Immature natural killer cell (primary cell): ENCODE data around the gene FBN2. TPM values are rescaled to one million over a fixed set of nuclear protein-coding genes. Genes with fewer than 3 reads are reported as not detected.
"Not testable (repeated sequence)": the region's sequence is repeated elsewhere in the genome, so short reads cannot be mapped to it uniquely, and the experiment has no call there.

Experiments used
- DNase-seq, 3 donors: peaks; one replicate each; pipeline ENCODE4 v3.0.0; 2022; ENCODE audit warnings: mixed read lengths in 1 of 3
- H3K27ac Mint-ChIP-seq, 6 donors: one replicate each; pipeline ENCODE4 v1.8.0; 2020; ENCODE audit warnings: mixed read lengths in 6 of 6, mild to moderate bottlenecking in 5 of 6, inconsistent platforms in 4 of 6, moderate library complexity in 3 of 6
- H3K27me3 Mint-ChIP-seq, 3 donors: one replicate each; pipeline ENCODE4 v1.8.0; 2020 to 2021; ENCODE audit warnings: low read depth in 3 of 3, mild to moderate bottlenecking in 3 of 3, mixed read lengths in 3 of 3, moderate library complexity in 3 of 3, inconsistent platforms in 1 of 3
- H3K36me3 Mint-ChIP-seq, 3 donors: one replicate each; pipeline ENCODE4 v1.8.0; 2020; ENCODE audit warnings: mixed read lengths in 3 of 3, inconsistent platforms in 2 of 3, mild to moderate bottlenecking in 2 of 3
- H3K4me1 Mint-ChIP-seq, 2 donors: one replicate each; pipeline ENCODE4 v1.8.0; 2020; ENCODE audit warnings: inconsistent platforms in 2 of 2, mild to moderate bottlenecking in 2 of 2, mixed read lengths in 2 of 2, moderate library complexity in 1 of 2
- H3K4me3 Mint-ChIP-seq, 5 donors: one replicate each; pipeline ENCODE4 v1.8.0; 2020; ENCODE audit warnings: mild to moderate bottlenecking in 5 of 5, mixed read lengths in 5 of 5, inconsistent platforms in 3 of 5, moderate library complexity in 3 of 5
- H3K9me3 Mint-ChIP-seq, 6 donors: one replicate each; pipeline ENCODE4 v1.8.0; 2020; ENCODE audit warnings: mild to moderate bottlenecking in 6 of 6, mixed read lengths in 6 of 6, inconsistent platforms in 4 of 6, moderate library complexity in 3 of 6
- polyA plus RNA-seq, 3 donors: library from polyadenylated mRNA; unstranded; fragments of 300-500 nt; fragmentation: Illumina TruSeq; gene quantifications; one replicate each; pipeline ENCODE4 v1.2.3, GENCODE V29; 2021

The FBN2 gene
- polyA plus RNA-seq, 3 donors from 2014 or later, result not detected

DNA sequence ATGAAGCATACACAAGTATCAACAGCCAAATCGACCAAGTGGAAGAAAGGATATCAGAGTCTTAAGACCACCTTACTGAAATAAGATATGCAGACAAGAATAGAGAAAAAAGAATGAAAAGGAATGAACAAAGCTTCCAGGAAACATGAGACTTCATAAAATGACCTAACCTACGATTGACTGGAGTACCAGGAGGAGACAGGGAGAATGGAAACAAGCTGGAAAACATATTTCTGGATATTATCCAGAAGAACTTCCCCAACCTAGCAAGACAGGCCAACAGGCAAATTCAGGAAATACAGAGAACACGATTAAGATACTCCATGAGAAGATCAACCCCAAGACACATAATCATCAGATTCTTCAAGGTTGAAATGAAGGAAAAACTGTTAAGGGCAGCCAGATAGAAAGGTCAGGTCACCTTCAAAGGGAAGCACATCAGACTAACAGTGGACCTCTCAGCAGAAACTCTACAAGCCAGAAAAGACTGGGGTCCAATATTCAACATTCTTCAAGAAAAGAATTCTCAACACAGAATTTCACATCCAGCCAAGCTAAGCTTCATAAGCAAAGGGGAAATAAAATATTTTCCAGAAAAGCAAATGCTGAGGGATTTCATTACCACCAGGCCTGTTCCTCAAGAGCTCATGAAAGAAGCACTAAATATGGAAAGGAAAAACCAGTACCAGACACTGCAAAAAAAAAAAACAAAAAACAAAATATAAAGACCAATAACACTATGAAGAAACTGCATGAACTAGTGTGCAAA is 80.7 kb downstream of the FBN2 start:
- DNase-seq, H3K27ac Mint-ChIP-seq, H3K36me3 Mint-ChIP-seq, H3K4me3 Mint-ChIP-seq, H3K27me3 Mint-ChIP-seq, H3K4me1 Mint-ChIP-seq: not testable (repeated sequence)
- H3K9me3 Mint-ChIP-seq, result peaks cover 8 to 41% (median 31%) of the 10 kb centered on the region in 6 donors

DNA sequence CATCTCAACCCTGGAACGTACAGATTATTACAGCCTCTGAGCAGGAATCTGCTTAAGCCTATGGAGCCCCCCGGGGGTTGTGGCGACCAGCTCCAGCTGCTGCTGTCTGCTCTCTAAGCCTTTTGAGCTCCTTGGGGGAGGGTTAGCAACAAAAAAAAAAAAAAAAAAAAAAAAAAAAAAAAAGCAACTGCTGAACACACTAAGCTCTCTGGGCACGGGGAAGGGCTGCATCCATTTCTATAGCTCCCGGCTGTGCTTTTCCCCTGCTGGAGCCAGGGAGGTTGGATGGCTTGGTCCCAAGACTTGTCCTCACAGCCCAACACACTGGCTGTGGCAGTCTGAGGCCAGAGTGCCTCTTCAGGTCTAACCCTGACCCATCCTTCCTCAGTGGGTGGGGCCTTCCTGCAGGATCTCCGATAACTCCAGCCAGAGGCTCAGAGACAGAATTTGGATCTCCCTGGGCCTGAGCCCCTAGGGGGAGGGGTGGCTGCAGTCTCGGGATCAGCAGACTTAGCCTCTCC is 82.1 kb downstream of the FBN2 start:
- H3K27me3 Mint-ChIP-seq, result peaks cover 0 to 2% (median 0%) of the 10 kb centered on the region in 3 donors
- H3K4me1 Mint-ChIP-seq, result no peaks in the 10 kb centered on the region
- no peak overlapping the region for H3K27ac Mint-ChIP-seq
- no peaks in the 10 kb centered on the region for H3K36me3 Mint-ChIP-seq
- no peak overlapping the region for H3K4me3 Mint-ChIP-seq
- H3K9me3 Mint-ChIP-seq, result peaks cover 8 to 41% (median 33%) of the 10 kb centered on the region in 6 donors
- DNase-seq, result no peak

DNA sequence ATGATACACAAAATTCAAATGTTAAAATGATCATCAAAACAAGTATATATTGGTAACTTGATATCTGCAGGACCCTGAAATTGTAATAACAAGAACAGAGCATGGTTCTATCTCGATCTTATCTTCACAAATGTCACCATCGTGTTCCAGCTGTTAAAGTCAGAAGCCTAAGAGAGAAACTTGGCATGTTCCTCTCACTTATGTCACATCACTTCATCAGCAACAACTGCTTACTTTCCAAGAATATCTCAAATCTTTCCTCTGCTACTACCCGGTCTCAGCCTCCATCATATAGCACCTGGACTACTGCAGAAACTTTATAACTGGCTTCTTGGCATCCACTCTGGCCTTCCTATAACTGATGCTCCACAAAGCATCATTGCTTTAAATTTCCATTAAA is 84.9 kb downstream of the FBN2 start:
- H3K9me3 Mint-ChIP-seq, result peaks cover 5 to 32% (median 19%) of the 10 kb centered on the region in 6 donors
- H3K27me3 Mint-ChIP-seq, result peaks cover 0 to 2% (median 0%) of the 10 kb centered on the region in 3 donors
- H3K4me1 Mint-ChIP-seq, result no peaks in the 10 kb centered on the region
- no peak overlapping the region for H3K4me3 Mint-ChIP-seq
- H3K27ac Mint-ChIP-seq, result no peak overlapping the region
- DNase-seq, result no peak
- H3K36me3 Mint-ChIP-seq, result no peaks in the 10 kb centered on the region

DNA sequence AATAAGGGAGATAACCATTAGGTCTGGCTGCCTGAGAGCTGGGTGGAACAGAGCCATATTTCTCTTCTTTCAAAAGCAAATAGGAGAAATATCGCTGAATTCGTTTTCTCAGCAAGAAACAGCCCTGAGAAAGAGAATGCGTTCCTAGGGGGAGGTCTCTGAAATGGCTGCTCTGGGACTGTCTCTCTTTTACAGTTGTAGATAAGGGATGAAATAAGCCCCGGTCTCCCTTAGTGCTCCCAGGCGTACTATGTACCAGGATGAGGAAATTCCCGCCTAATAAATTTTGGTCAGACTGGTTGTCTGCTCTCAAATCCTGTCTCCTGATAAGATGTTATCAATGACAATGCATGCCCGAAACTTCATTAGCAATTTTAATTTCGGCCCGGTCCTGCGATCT is 90.8 kb downstream of the FBN2 start:
- not testable (repeated sequence) for H3K27me3 Mint-ChIP-seq, H3K27ac Mint-ChIP-seq, H3K4me3 Mint-ChIP-seq, H3K36me3 Mint-ChIP-seq, H3K4me1 Mint-ChIP-seq, DNase-seq
- peaks cover 4 to 37% (median 22%) of the 10 kb centered on the region in 6 donors for H3K9me3 Mint-ChIP-seq

DNA sequence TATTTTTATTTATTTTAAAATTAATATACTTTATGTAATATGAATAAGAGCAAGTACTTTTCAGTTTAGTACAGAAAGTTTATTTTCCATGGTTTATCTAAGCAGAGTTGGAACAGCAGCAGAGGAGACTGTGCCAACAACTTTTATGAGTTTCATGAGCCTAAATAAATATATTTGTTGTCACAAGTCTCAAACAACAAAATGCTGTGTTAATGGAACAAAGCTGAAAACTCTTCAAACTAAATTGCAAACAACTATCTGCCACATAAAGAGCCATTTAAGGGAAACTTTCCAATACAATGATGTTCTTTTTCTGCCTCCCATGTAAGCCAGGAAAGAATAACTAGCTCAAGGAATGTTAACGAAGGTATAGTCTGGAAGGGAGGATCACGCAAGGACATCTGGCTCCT is 96.1 kb downstream of the FBN2 start:
- Mint-ChIP-seq H3K9me3 (peaks cover 2 to 15% (median 6%) of the 10 kb centered on the region in 6 donors), H3K27ac (no peak overlapping the region), H3K4me1 (no peaks in the 10 kb centered on the region), H3K27me3 (no peaks in the 10 kb centered on the region), H3K36me3 (no peaks in the 10 kb centered on the region), H3K4me3 (no peak overlapping the region)
- DNase-seq, result no peak

DNA sequence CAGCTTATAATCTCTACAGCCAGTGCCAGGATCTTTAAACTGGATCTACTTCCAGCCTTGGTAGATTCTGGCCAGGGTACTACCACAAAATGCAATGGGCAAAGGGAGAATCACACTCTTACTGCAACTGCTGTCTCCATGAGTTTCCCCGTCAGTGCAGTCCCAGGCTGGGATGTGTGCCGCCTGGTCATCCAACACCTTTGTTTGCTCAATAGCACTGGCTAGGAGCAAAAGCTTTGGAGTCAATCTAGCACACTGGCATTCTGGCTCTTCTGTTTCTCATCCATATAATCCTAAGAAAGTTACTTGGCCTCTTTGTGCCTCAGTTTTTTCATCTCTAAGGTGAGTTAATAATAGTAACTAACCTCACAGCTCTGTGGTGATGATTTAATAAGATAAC is 96.9 kb downstream of the FBN2 start:
- H3K4me1 Mint-ChIP-seq, result no peaks in the 10 kb centered on the region
- peaks cover 0 to 13% (median 5%) of the 10 kb centered on the region in 6 donors for H3K9me3 Mint-ChIP-seq
- no peaks in the 10 kb centered on the region for H3K36me3 Mint-ChIP-seq
- H3K4me3 Mint-ChIP-seq, result no peak overlapping the region
- no peak overlapping the region for H3K27ac Mint-ChIP-seq
- DNase-seq, result no peak
- H3K27me3 Mint-ChIP-seq, result no peaks in the 10 kb centered on the region

DNA sequence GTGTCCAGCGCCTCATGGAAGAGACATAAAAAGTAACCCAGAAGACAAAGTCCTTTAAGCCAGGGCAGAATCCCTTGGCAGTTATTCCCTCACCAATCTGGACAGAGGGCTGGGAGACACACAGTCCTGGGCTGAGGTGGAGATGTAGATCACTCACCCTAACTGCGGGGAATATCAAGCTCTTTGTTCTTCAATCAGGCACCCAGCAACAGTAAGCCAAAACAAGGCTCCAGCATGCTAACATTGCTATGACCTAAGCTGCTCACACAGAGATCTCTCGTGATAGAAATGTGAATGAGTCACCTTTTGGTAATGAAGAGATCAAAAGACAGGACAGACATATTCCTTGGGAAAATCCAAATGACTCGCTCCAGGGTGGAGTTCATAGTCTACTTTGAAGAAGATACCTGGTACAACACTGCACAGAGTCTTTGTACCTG is 101.3 kb downstream of the FBN2 start:
- Mint-ChIP-seq H3K27ac (no peak overlapping the region), H3K36me3 (no peaks in the 10 kb centered on the region), H3K27me3 (no peaks in the 10 kb centered on the region), H3K4me1 (no peaks in the 10 kb centered on the region), H3K9me3 (peaks cover 0 to 7% (median 0%) of the 10 kb centered on the region in 6 donors), H3K4me3 (no peak overlapping the region)
- DNase-seq, result no peak

DNA sequence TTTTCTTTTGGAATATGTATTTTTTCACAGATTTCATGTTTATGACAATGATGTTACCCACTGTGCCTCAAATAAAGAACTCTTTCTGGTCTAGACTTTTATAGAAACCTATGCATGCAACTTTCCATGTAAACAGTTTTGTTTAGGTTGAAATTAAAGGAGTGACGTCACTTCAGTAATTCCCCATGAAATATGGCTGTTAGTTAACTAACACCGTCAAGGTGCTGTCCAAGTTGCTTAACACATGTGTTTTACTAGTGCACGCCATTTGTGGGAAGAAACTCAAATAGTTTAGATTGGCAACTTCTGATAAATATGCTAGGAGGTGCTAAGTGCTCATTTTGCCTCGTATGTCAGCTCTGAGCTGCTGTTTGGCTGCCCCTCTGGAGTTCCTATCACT is 102.2 kb downstream of the FBN2 start:
- Mint-ChIP-seq H3K9me3 (peaks cover 0 to 12% (median 3%) of the 10 kb centered on the region in 6 donors), H3K27me3 (no peaks in the 10 kb centered on the region), H3K4me3 (no peak overlapping the region), H3K4me1 (no peaks in the 10 kb centered on the region), H3K36me3 (no peaks in the 10 kb centered on the region), H3K27ac (no peak overlapping the region)
- DNase-seq, result no peak

DNA sequence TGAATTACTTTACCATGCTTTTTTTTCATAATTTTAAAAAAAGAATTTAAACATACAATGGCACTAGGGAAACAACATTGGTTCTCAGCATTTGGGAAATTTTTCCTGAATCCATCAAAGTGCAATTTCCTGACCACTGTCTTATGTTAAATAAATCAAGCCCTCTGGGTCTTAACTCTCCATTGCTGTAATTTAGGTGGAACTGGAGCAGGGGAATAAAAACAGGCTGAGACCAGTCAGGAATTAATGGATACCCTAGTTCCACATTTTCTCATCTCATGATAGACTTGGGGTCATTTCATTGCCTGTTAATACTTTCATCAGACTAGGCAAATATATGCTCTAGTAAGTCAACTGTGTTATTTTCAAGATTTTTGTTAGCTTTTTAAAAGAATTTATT is 103.1 kb downstream of the FBN2 start:
- no peak overlapping the region for H3K27ac Mint-ChIP-seq
- H3K9me3 Mint-ChIP-seq, result peaks cover 0 to 13% (median 3%) of the 10 kb centered on the region in 6 donors
- DNase-seq, result no peak
- H3K4me1 Mint-ChIP-seq, result no peaks in the 10 kb centered on the region
- no peak overlapping the region for H3K4me3 Mint-ChIP-seq
- no peaks in the 10 kb centered on the region for H3K36me3 Mint-ChIP-seq
- no peaks in the 10 kb centered on the region for H3K27me3 Mint-ChIP-seq

DNA sequence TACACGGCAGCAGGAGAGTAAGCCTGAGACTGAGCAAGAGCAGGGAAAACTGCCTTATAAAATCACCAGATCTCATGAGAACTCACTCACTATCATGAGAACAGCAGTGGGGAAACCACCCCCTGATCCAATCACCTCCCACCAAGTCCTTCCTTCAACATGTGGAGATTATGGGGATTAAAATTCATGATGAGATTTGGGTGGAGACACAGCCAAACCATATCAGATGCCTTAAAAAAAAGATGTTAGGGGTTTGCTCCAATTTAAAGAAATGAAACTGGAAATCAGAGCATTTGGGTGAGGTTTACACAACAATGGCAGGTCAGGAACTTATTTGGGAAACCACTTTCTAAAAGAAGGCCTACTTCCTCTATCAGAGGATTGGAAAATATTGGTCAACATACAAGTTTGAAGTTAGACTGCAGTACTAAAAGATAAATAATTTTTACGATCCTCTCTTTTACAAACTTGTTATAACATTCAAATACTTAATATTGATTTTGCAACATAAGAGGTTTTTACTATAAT is 105.1 kb downstream of the FBN2 start:
- no peaks in the 10 kb centered on the region for H3K4me1 Mint-ChIP-seq
- no peak overlapping the region for H3K4me3 Mint-ChIP-seq
- no peak overlapping the region for H3K27ac Mint-ChIP-seq
- H3K36me3 Mint-ChIP-seq, result peaks cover 0 to under 1% (median 0%) of the 10 kb centered on the region in 3 donors
- peaks cover 0 to 1% (median 0%) of the 10 kb centered on the region in 3 donors for H3K27me3 Mint-ChIP-seq
- peaks cover 2 to 18% (median 8%) of the 10 kb centered on the region in 6 donors for H3K9me3 Mint-ChIP-seq
- no peak for DNase-seq

DNA sequence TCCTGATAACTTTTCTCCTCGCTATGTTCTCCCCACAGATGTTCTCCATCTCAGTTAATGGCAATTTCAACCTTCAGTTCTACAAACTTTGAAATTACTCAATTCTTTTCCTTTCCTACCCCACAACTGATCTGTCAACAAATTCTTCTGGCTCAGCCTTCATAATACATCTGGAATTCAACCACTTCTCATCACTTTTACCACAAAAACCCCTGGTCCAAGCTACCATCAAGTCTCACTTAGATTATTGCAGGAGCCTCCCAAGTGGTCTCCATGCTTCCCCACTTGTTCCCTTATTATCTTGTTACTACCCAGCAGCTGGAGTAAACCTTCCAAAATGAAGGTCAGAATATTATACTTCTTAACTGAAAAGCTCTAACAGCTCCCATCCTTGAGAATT is 110.1 kb downstream of the FBN2 start:
- Mint-ChIP-seq H3K36me3 (peaks cover 0 to 4% (median 0%) of the 10 kb centered on the region in 3 donors), H3K27me3 (peaks cover 0 to 1% (median 0%) of the 10 kb centered on the region in 3 donors), H3K4me1 (no peaks in the 10 kb centered on the region), H3K4me3 (no peak overlapping the region), H3K27ac (no peak overlapping the region), H3K9me3 (peaks cover 0 to 18% (median 9%) of the 10 kb centered on the region in 6 donors)
- DNase-seq, result no peak

DNA sequence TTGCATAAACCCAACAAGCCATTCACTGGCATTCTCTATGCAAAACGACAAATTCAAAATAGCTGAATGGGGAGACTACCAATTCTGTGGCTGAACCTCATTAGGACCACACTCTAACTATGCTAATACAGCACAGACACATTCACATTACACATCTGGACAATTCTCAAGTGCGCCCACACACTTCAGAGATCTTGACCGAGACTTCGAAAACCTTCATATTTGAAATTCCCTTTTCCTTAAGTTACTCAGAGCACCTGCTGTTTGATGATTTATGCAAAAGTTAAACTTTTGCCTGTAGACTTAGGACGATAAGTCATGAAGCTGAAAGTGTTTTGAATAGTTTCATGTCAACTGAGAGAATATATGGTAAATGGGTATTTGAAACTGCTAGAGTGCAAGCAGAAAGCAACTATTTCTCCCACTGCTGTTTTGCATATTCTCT is 111.9 kb downstream of the FBN2 start:
- no peak overlapping the region for H3K4me3 Mint-ChIP-seq
- peaks cover 0 to 1% (median 0%) of the 10 kb centered on the region in 3 donors for H3K27me3 Mint-ChIP-seq
- no peak for DNase-seq
- no peak overlapping the region for H3K27ac Mint-ChIP-seq
- H3K36me3 Mint-ChIP-seq, result peaks cover 0 to 4% (median 0%) of the 10 kb centered on the region in 3 donors
- H3K4me1 Mint-ChIP-seq, result no peaks in the 10 kb centered on the region
- H3K9me3 Mint-ChIP-seq, result peaks cover 0 to 17% (median 7%) of the 10 kb centered on the region in 6 donors

DNA sequence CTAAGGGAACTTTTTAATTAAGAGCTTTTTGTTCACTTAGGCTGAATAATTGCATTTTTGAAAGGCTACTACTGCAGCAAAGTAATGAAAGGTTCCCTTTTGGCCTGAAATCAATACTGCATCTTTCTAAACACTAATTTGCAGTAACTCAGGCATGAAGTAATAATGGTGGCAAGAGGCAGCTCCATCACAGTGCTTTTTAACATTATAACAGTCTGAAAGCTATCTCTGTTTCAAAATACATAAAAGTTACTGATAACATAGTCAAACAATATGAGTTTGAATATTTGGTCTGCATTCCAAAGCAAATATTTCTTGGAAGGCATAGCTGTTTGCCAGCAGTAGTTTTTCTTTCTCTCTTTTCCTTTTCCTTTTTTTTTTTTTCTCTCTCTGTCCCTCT is 113.4 kb downstream of the FBN2 start:
- no peak for DNase-seq
- H3K36me3 Mint-ChIP-seq, result peaks cover 0 to 4% (median 0%) of the 10 kb centered on the region in 3 donors

DNA sequence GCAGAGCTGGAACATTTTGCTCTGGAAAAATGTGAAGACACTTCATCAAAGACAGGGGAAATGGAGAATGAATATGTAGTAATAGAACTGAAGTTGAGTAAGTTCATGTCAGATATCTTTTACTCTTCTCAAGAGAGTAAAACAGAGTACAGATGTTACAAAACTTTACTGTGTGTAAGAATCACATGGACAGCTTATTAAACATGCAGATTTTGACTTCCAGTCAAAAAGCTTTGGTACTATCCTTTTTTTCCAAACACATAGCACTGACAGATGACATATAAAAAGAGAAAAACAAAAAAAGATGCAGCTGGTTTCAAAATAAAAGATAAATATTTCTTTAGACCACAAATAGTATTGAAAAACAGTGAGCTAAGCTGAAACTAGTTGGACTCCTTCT is 115.4 kb downstream of the FBN2 start:
- Mint-ChIP-seq H3K4me1 (no peaks in the 10 kb centered on the region), H3K9me3 (peaks cover under 1 to 16% (median 6%) of the 10 kb centered on the region in 6 donors)

More for the DNA sequence above, 113.4 kb downstream of the FBN2 start:
- Mint-ChIP-seq H3K9me3 (peaks cover 0 to 14% (median 8%) of the 10 kb centered on the region in 6 donors), H3K4me3 (no peak overlapping the region), H3K4me1 (no peaks in the 10 kb centered on the region), H3K27me3 (peaks cover 0 to 1% (median 0%) of the 10 kb centered on the region in 3 donors), H3K27ac (no peak overlapping the region)

More for the DNA sequence above, 115.4 kb downstream of the FBN2 start:
- Mint-ChIP-seq H3K27me3 (no peaks in the 10 kb centered on the region), H3K36me3 (no peaks in the 10 kb centered on the region), H3K27ac (no peak overlapping the region), H3K4me3 (no peak overlapping the region)
- DNase-seq, result no peak
